HG03097 (cell line): ENCODE data around the gene KRTAP6-2.

Experiments used
- ATAC-seq: cut with Tn5 transposase; IDR thresholded peaks from one replicate; pipeline ENCODE4 v1.9.1; 2021; ENCODE audit not compliant: unreplicated experiment, low FRiP score

KRTAP6-2 gene

DNA sequence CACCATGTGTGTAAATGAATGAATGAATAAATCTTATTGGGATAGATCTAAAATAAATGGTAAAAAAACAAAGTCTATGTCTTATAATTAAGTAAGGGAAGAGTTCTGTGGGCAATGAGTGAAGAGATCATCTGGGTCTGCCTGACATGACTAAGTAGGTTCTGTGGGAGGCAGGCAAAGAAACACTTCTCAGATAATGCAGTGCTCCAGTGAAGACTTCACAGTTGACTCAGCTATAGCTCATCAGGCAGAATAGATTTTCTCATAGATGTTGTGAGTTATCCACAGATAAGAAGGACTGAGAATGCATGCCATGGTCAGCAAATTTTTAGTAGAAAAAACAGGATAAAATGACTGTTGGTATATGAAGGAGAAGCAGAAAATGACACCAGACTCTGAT is 20.9 kb downstream of the KRTAP6-2 start:
- ATAC-seq: no peak

DNA sequence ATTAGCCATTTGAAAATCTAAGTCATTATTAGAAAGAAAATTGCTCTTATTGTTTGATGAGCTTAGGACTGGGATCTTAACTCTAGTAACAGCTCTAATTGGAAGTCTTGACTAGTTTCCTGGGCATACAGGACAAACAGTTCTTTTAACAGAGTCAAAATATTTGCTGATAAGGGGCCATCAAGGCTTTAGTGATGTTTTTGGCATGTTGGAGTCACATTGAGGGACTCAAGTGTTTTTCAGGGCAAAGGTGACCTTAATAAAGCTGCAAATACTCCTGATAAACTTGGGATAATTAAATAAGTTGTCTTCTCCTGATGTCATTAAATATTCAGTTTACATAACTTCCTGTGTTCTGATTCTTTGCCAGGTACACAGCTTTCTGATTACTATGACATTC is 31.1 kb downstream of the KRTAP6-2 start:
- no peak for ATAC-seq

DNA sequence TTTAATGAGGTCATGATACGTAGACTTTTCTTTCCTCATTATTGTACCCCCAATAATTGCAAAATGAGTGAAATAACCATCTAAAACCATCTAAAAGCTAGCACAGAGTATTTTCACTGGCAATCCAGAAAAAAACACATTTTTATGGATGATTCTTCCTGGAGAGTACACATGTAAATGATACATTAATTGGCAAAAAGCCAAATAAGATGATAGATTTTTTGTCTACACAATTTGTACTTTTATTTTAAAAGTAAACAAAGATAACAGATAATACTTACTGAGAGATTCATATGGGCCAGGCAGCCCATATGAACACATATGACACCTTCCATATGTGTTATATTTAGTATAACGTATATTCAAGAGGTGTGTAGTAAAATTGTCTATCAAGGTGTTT is 35.1 kb downstream of the KRTAP6-2 start:
- ATAC-seq: no peak

DNA sequence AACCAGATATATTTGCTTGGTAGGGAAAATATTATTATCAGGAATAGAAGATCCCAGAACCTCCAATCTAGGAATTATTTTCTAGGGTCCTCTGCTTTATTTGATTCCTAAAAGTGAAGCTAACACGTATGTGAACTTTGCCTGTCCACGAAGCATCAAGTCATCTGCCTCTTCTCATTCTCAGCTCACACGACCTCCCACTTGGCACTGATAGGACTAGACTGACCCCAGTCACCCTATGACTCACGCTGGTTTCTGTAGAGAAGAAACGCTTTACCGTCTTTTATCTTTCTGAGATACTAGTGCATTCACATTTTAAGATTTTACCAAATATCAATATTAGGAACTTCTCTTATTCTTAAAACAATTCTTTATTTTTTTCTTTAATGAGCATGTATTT is 35.6 kb downstream of the KRTAP6-2 start:
- ATAC-seq: no peak

DNA sequence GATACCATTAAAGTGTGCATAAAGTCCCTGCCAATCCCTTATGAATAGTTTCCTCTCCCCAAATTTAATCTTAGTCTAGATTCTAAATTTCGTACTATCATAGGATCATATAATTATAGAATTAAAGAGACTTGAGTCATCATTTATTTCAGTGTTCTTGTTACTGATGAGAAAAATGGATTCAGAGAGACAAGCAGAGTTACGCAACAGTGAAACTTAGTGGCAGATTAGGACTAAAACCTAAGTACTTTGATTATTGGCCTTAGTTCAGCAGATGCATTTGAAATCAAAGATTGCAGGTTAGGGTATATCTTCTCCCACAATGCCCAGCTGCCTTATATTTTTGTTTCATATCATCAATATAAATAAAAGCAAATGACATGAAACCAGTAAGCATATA is 36.7 kb downstream of the KRTAP6-2 start:
- no peak for ATAC-seq

DNA sequence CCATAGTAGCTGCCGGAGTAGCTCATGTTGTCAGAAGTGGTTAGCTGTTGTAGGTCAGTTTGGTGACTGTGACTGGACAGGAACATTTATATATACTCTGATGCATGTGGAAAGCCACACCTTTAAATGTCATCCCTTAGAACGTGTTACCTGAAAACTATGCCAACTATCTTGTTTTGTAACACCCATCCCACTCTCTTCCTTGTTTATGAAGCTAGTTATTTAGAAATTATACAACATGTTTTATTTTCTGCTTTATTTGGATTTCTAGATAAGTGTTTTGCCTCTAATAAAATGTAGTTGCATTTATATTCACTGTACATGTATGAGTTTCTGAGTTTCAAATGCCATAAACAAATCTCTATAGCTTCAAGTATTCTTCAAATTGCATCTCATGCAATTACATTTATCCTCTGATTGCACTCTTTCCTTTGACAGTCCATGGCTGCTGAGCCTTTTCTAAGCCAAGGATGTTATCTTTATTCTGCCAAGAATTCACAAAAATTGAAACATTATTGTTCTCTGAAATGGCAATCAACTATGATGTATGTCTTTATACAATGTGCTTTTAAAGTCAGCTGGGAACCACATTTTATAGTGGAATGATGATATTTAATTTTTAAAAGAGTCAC is 37.3 kb downstream of the KRTAP6-2 start, which contains the start of gene KRTAP19-7:
Gene KRTAP19-7 (minus strand): TSS at position 51 of the 632 bp plus-strand sequence. CDS start 25 bp downstream, at position 26.
- no peak for ATAC-seq

DNA sequence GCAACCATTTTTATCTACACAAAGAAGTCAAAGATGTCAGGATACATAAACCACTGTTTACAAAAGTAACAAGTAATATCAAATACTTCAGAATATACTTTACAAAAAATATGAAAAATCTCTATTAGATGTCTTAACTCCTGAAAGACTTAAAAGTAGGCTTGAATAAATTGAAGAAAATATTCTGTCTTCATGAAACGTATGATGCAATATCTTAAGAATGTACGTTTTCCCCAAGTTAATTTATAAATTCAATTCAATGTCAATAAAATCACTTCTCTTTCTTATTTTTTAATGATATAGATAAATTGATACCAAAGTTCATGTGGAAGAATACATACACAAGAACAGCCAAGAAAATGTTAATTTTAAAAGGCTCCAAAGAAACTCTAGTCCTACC is 43.6 kb downstream of the KRTAP6-2 start:
- ATAC-seq: no peak

DNA sequence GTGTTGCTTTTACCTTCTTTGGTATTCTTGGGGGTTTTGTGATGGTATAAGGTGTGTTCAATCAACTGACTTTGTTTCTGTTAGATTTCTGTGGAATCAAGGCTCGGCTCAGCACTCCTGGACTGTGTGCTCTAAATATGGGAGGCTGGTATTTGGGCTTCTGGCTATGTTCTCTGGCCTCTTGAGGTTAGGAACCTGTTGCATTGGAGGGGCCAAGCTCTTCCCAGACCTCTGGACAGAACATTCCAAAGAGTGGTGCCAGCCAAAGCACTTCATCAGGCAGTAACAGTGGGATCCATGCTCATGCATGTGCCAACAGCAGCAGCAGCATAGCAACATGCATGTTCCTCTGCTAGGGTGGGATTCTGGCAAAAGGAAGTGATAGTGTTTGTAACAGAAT is 45.9 kb downstream of the KRTAP6-2 start:
- ATAC-seq: no peak
